WTC11 (cell line): ENCODE results near the gene ARL5A. TPM values are rescaled to one million over a fixed set of nuclear protein-coding genes. Genes with fewer than 3 reads are reported as not detected.

Experiments
- ATAC-seq: fragments of 200-7000 bp; cut with Tn5 transposase; 2 replicates; pipeline ENCODE4 v1.10.0; 2021; ENCODE audit warnings: mild to moderate bottlenecking, moderate library complexity
- CTCF ChIA-PET: fragments of 300-600 bp; sonication (Branson Sonifier 250); formaldehyde crosslinking; loops from one replicate; lab custom pipeline; 2021; ENCODE audit warnings: antibody characterized with exemption; lab: Charles Lee
- POLR2A ChIA-PET: fragments of 350-600 bp; sonication (Branson Sonifier 250); formaldehyde crosslinking; loops from one replicate; lab custom pipeline; 2021; ENCODE audit warnings: antibody characterized with exemption; lab: Charles Lee
- DNase-seq: peaks from one replicate; pipeline ENCODE4 v3.0.0; 2021; ENCODE audit warnings: low spot score
- H3K27ac Mint-ChIP-seq: 2 replicates; pipeline ENCODE4 v1.8.0; 2021; ENCODE audit warnings: mixed read lengths
- H3K27me3 Mint-ChIP-seq: 2 replicates; pipeline ENCODE4 v1.8.0; 2021; ENCODE audit warnings: low read depth, mild to moderate bottlenecking, moderate library complexity, mixed read lengths
- H3K36me3 Mint-ChIP-seq: 2 replicates; pipeline ENCODE4 v1.8.0; 2021; ENCODE audit warnings: mixed read lengths
- H3K4me1 Mint-ChIP-seq: 2 replicates; pipeline ENCODE4 v1.8.0; 2022; ENCODE audit warnings: mixed read lengths
- H3K4me3 Mint-ChIP-seq: 2 replicates; pipeline ENCODE4 v1.8.0; 2021; ENCODE audit warnings: mild to moderate bottlenecking, moderate library complexity, mixed read lengths
- H3K9me3 Mint-ChIP-seq: 2 replicates; pipeline ENCODE4 v1.8.0; 2021; ENCODE audit warnings: mixed read lengths
- ARID4B ChIP-seq: sonication (generic); formaldehyde crosslinking; IDR thresholded peaks from 2 replicates; pipeline ENCODE4 v1.8.0; 2023; ENCODE audit warnings: missing genetic modification reagents, mild to moderate bottlenecking, borderline replicate concordance
- ATF6 ChIP-seq: sonication (generic); formaldehyde crosslinking; IDR thresholded peaks from 2 replicates; pipeline ENCODE4 v1.8.1; 2023; ENCODE audit warnings: mild to moderate bottlenecking, missing genetic modification reagents
- EMX1 ChIP-seq: fragments of 250-450 bp; sonication (Bioruptor Pico); IDR thresholded peaks from 2 replicates; pipeline ENCODE4 v1.8.0; 2021; ENCODE audit warnings: mild to moderate bottlenecking
- ESRRA ChIP-seq: sonication (generic); formaldehyde crosslinking; IDR thresholded peaks from 2 replicates; pipeline ENCODE4 v1.8.1; 2022; ENCODE audit warnings: mild to moderate bottlenecking, missing genetic modification reagents, borderline replicate concordance
- FOXK1 ChIP-seq: sonication (generic); formaldehyde crosslinking; IDR thresholded peaks from 2 replicates; pipeline ENCODE4 v1.8.0; 2022; ENCODE audit warnings: mild to moderate bottlenecking, moderate library complexity, missing genetic modification reagents
- FOXP1 ChIP-seq: sonication (generic); formaldehyde crosslinking; IDR thresholded peaks from 2 replicates; pipeline ENCODE4 v1.8.0; 2022; ENCODE audit warnings: missing genetic modification reagents, mild to moderate bottlenecking, moderate library complexity, borderline replicate concordance
- MYBL2 ChIP-seq: sonication (generic); formaldehyde crosslinking; IDR thresholded peaks from 2 replicates; pipeline ENCODE4 v1.8.1; 2023; ENCODE audit warnings: mild to moderate bottlenecking, moderate library complexity, missing genetic modification reagents
- NR1H2 ChIP-seq: sonication (generic); formaldehyde crosslinking; IDR thresholded peaks from 2 replicates; pipeline ENCODE4 v1.9.0; 2021; ENCODE audit warnings: mild to moderate bottlenecking, moderate library complexity, missing genetic modification reagents
- NR3C1 ChIP-seq: sonication (generic); formaldehyde crosslinking; conservative IDR thresholded peaks from 2 replicates; pipeline ENCODE4 v1.8.1; 2023; ENCODE audit warnings: low read depth, mild to moderate bottlenecking, missing genetic modification reagents
- OVOL2 ChIP-seq: fragments of 250-450 bp; sonication (Bioruptor Pico); IDR thresholded peaks from 2 replicates; pipeline ENCODE4 v1.9.0; 2021; ENCODE audit warnings: mild to moderate bottlenecking, borderline replicate concordance
- USF2 ChIP-seq: sonication (generic); formaldehyde crosslinking; IDR thresholded peaks from 2 replicates; pipeline ENCODE4 v1.8.1; 2023; ENCODE audit warnings: mild to moderate bottlenecking, missing genetic modification reagents, moderate library complexity
- ZBTB21 ChIP-seq: sonication (generic); formaldehyde crosslinking; IDR thresholded peaks from 2 replicates; pipeline ENCODE4 v1.8.1; 2023; ENCODE audit warnings: mild to moderate bottlenecking, missing genetic modification reagents, borderline replicate concordance
- ZMAT4 ChIP-seq: fragments of 250-450 bp; sonication (Bioruptor Pico); IDR thresholded peaks from 2 replicates; pipeline ENCODE4 v1.9.0; 2021; ENCODE audit warnings: mild to moderate bottlenecking
- ZSCAN18 ChIP-seq: fragments of 250-450 bp; sonication (Bioruptor Pico); IDR thresholded peaks from 2 replicates; pipeline ENCODE4 v2.1.2; 2022; ENCODE audit warnings: mild to moderate bottlenecking, moderate library complexity
- total RNA-seq: library from RNA; stranded (reverse); gene quantifications from 3 replicates; pipeline ENCODE4 v1.2.3, GENCODE V29; 2021

The ARL5A gene
- total RNA-seq, 1 experiment from 2014 or later: 82.7 TPM

GRCh38 chr2:151842830-151843690 lies 14.8 kb upstream of the ARL5A start (continued):
- no peak for TF ChIP-seq ATF6 (CRISPR knock-in tag)
- TF ChIP-seq USF2 (CRISPR knock-in tag): no peak
- no peak for TF ChIP-seq ZMAT4 (CRISPR knock-in tag)
- TF ChIP-seq ARID4B (CRISPR knock-in tag): no peak
- no peak for TF ChIP-seq NR3C1 (CRISPR knock-in tag)
- TF ChIP-seq ZBTB21 (CRISPR knock-in tag): no peak
- no peak for TF ChIP-seq FOXP1 (CRISPR knock-in tag)
- no peak for TF ChIP-seq ZSCAN18
- no peak for TF ChIP-seq NR1H2
- no peak for TF ChIP-seq OVOL2 (CRISPR knock-in tag)

GRCh38 chr2:151841047-151841424 lies 12.8 kb upstream of the ARL5A start:
- no peak overlapping the region for H3K27ac Mint-ChIP-seq
- ATAC-seq (no peak), DNase-seq (no peak)
- H3K4me3 Mint-ChIP-seq: no peak overlapping the region
- TF ChIP-seq ESRRA (no peak), EMX1 (CRISPR knock-in tag) (no peak), MYBL2 (CRISPR knock-in tag) (no peak), FOXK1 (no peak)
- ChIA-PET POLR2A (no interaction called here), CTCF (interaction anchor here (0.7 kb wide), 1 partner anchor 25 kb away, joined by 3 read pairs; no protein-coding TSS in a partner anchor)
- no peaks in the 10 kb centered on the region for H3K27me3 Mint-ChIP-seq
- H3K9me3 Mint-ChIP-seq: no peaks in the 10 kb centered on the region
- H3K4me1 Mint-ChIP-seq: no peaks in the 10 kb centered on the region
- H3K36me3 Mint-ChIP-seq: no peaks in the 10 kb centered on the region
